Thyroid gland (tissue), 4 donors: ENCODE measurements around the gene ASTL.

Experiments used
- POLR2A ChIP-seq, 2 donors: fragments of 450-650 bp; IDR thresholded peaks; one replicate each; pipeline ENCODE4 v1.6.1; 2017; ENCODE audit warnings: antibody characterized with exemption in 2 of 2, mild to moderate bottlenecking in 2 of 2, moderate library complexity in 1 of 2
- TF ChIP-seq, protein P1 (sequence below), 6 experiments: fragments of 200-600 bp in 3 of 6; fragments of 450-650 bp in 3 of 6; sonication (generic) in 3 of 6; IDR thresholded peaks; one replicate each; pipeline ENCODE4 v1.5.1; 2016 to 2019; ENCODE audit warnings: antibody characterized with exemption in 6 of 6, mild to moderate bottlenecking in 2 of 6, inconsistent platforms in 1 of 6, moderate library complexity in 1 of 6

DNA sequence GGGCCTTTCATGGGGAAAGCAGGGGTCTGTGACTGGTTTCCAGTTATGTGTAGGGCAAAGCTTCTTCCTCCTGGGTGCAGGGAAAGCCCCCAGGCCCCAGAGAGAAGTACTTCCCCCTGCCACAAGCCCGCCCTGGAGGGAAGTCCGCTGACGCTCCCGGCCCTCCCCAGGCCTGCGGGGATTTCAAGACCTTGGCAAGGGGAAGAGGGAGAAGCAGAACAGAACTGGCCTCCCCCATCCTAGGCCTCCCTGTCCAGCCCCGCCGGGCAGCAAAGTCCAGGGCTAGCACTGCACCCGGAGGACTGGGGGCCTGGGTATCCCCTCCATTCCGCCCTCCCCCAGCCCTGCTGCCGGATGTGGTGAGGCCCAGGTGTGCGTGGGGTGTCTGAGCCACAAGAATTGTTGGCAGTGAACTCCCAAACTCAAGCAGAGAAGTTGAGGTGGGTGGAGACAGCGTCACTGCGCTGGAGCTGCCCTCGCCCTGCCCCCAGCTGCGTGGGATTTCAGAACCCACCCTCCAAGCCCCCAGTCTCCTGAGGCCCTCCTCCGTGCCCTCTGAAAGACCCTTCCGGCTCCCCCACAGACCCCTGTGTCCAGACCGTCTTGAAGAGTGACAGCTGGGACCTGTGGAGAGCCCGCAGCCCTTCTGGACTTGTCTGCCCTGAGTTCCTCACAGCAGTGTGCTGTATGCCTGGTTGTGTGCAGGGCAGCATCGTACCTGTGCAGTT, 8.0 kb upstream of the ASTL start:
- TF ChIP-seq POLR2A (IDR thresholded peaks at IDR 0.05) = no peak
- TF ChIP-seq, protein P1, sequence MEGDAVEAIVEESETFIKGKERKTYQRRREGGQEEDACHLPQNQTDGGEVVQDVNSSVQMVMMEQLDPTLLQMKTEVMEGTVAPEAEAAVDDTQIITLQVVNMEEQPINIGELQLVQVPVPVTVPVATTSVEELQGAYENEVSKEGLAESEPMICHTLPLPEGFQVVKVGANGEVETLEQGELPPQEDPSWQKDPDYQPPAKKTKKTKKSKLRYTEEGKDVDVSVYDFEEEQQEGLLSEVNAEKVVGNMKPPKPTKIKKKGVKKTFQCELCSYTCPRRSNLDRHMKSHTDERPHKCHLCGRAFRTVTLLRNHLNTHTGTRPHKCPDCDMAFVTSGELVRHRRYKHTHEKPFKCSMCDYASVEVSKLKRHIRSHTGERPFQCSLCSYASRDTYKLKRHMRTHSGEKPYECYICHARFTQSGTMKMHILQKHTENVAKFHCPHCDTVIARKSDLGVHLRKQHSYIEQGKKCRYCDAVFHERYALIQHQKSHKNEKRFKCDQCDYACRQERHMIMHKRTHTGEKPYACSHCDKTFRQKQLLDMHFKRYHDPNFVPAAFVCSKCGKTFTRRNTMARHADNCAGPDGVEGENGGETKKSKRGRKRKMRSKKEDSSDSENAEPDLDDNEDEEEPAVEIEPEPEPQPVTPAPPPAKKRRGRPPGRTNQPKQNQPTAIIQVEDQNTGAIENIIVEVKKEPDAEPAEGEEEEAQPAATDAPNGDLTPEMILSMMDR (IDR thresholded peaks at IDR 0.05) = no peak
